ELF-1 (cell line): ENCODE results near the gene OTOF.

Experiments
- DNase-seq: peaks from one replicate; pipeline ENCODE4 v3.0.0-alpha.2; 2016; ENCODE audit warnings: low read depth, low spot score

OTOF gene

GRCh38 chr2:26465981-26466471, 11.9 kb downstream of the OTOF start:
- no peak for DNase-seq

- DNase-seq: no peak
Observed at GRCh38 chr2:26465266-26465925, 12.5 kb downstream of the OTOF start.

- no peak for DNase-seq
Observed at GRCh38 chr2:26464390-26465265, 13.3 kb downstream of the OTOF start.

- DNase-seq: peak; percentile 90
Observed at GRCh38 chr2:26463244-26464192, 14.4 kb downstream of the OTOF start.

GRCh38 chr2:26462511-26463243, 15.2 kb downstream of the OTOF start:
- peak; percentile 78 for DNase-seq

GRCh38 chr2:26462100-26462499, 15.8 kb downstream of the OTOF start:
- DNase-seq: no peak

- no peak for DNase-seq
Observed at GRCh38 chr2:26461601-26462023, 16.3 kb downstream of the OTOF start.

- DNase-seq: no peak
Observed at GRCh38 chr2:26460613-26461031, 17.3 kb downstream of the OTOF start.

GRCh38 chr2:26459991-26460612, 17.8 kb downstream of the OTOF start:
- peak; percentile 21 for DNase-seq

GRCh38 chr2:26458365-26459042, 19.4 kb downstream of the OTOF start:
- no peak for DNase-seq

- DNase-seq: peak; percentile 37
Observed at GRCh38 chr2:26457695-26458364, 20.1 kb downstream of the OTOF start.

- peak; percentile 39 for DNase-seq
Observed at GRCh38 chr2:26457251-26457666, 20.7 kb downstream of the OTOF start.

GRCh38 chr2:26456440-26457250, 21.3 kb downstream of the OTOF start:
- DNase-seq: peak; percentile 39

GRCh38 chr2:26455670-26456439, 22.1 kb downstream of the OTOF start:
- no peak for DNase-seq

GRCh38 chr2:26455037-26455669, 22.8 kb downstream of the OTOF start:
- DNase-seq: no peak

- no peak for DNase-seq
Observed at GRCh38 chr2:26454561-26455001, 23.3 kb downstream of the OTOF start.
